ENCODE results near the gene SKAP1.

Gene SKAP1

DNA sequence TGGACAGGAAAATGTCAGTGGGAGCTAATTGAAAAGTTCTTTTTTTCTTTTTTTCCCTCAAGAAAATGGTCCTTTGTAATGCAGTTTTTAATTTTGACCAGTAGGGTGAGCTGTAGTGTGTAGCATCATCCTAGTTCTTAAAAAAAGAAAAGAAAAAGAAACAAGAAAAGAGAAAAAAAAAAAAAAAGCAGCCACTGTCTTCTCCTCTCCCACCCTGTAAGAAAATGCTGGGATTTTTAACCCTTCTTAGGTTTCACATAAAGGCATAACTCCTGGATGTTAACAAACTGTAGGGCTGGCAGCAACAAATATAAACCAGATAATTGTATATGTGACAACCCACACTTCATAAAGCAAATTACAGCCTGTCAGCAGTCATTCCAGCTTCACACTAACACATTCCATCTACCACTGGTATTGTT is 78.1 kb downstream of the SKAP1 start:
- Histone ChIP-seq H3K4me3 (ENCODE audit: low read length) (no peak overlapping the region), H3F3A (ENCODE audit: insufficient read depth, low read length) (no peaks in the 10 kb centered on the region), H3K9me3 (replicated peaks; ENCODE audit: insufficient read depth, low read length) (no peaks in the 10 kb centered on the region), H3K4me1 (ENCODE audit: low read length) (no peaks in the 10 kb centered on the region), H3K4me2 (ENCODE audit: low read depth, low read length) (no peak overlapping the region), H3K79me2 (ENCODE audit: low read length) (no peaks in the 10 kb centered on the region), H3K27ac (ENCODE audit: low read length) (no peak overlapping the region), H3K9ac (ENCODE audit: low read length) (no peak overlapping the region), H2AFZ (ENCODE audit: low read length) (no peak overlapping the region), H4K20me1 (ENCODE audit: insufficient read depth, low read length) (no peaks in the 10 kb centered on the region), H3K9me2 (replicated peaks; ENCODE audit: insufficient read depth, low read length) (no peaks in the 10 kb centered on the region), H3K27me3 (replicated peaks; ENCODE audit: insufficient read depth, low read length) (no peaks in the 10 kb centered on the region), H3K36me3 (replicated peaks; ENCODE audit: insufficient read depth, low read length) (no peaks in the 10 kb centered on the region)
- DNase-seq, result peak; percentile 47
- TF ChIP-seq EZH2phosphoT487 (IDR thresholded peaks at IDR 0.05; ENCODE audit: low read length), result no peak
- TF ChIP-seq, protein P1, sequence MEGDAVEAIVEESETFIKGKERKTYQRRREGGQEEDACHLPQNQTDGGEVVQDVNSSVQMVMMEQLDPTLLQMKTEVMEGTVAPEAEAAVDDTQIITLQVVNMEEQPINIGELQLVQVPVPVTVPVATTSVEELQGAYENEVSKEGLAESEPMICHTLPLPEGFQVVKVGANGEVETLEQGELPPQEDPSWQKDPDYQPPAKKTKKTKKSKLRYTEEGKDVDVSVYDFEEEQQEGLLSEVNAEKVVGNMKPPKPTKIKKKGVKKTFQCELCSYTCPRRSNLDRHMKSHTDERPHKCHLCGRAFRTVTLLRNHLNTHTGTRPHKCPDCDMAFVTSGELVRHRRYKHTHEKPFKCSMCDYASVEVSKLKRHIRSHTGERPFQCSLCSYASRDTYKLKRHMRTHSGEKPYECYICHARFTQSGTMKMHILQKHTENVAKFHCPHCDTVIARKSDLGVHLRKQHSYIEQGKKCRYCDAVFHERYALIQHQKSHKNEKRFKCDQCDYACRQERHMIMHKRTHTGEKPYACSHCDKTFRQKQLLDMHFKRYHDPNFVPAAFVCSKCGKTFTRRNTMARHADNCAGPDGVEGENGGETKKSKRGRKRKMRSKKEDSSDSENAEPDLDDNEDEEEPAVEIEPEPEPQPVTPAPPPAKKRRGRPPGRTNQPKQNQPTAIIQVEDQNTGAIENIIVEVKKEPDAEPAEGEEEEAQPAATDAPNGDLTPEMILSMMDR (IDR thresholded peaks at IDR 0.05; ENCODE audit: low read length), result peak; percentile 66

DNA sequence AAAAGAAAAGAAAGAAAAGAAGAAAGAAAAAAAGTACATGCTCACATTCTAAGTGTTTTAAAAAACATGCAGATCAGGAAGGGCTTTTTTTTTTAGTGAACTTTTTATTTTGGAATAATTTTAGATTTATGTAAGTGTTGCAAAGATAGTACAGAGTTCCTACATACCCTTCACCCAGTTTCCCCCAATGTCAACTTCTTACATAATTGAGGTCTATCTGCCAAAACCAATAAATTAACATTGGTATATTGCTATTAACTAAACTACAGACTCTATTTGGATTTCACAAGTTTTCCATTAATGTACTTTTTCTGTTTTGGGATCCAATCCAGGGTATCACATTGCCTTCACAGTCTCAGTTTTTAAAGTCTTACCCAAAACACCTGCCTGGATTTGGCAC is 81.7 kb downstream of the SKAP1 start:
- Histone ChIP-seq H3F3A (ENCODE audit: insufficient read depth, low read length) (no peaks in the 10 kb centered on the region), H3K36me3 (replicated peaks; ENCODE audit: insufficient read depth, low read length) (no peaks in the 10 kb centered on the region), H3K27ac (ENCODE audit: low read length) (no peak overlapping the region), H3K79me2 (ENCODE audit: low read length) (no peaks in the 10 kb centered on the region), H3K9me3 (replicated peaks; ENCODE audit: insufficient read depth, low read length) (no peaks in the 10 kb centered on the region), H4K20me1 (ENCODE audit: insufficient read depth, low read length) (no peaks in the 10 kb centered on the region), H3K9me2 (replicated peaks; ENCODE audit: insufficient read depth, low read length) (no peaks in the 10 kb centered on the region), H3K4me3 (ENCODE audit: low read length) (no peak overlapping the region), H2AFZ (ENCODE audit: low read length) (no peak overlapping the region), H3K4me1 (ENCODE audit: low read length) (no peaks in the 10 kb centered on the region), H3K9ac (ENCODE audit: low read length) (no peak overlapping the region), H3K4me2 (ENCODE audit: low read depth, low read length) (no peak overlapping the region), H3K27me3 (replicated peaks; ENCODE audit: insufficient read depth, low read length) (no peaks in the 10 kb centered on the region)
- DNase-seq, result no peak
- TF ChIP-seq, protein P1 (IDR thresholded peaks at IDR 0.05; ENCODE audit: low read length), result no peak
- TF ChIP-seq EZH2 (optimal IDR thresholded peaks at IDR 0.05; ENCODE audit: low read depth, low read length) (no peak), EZH2phosphoT487 (IDR thresholded peaks at IDR 0.05; ENCODE audit: low read length) (no peak)

DNA sequence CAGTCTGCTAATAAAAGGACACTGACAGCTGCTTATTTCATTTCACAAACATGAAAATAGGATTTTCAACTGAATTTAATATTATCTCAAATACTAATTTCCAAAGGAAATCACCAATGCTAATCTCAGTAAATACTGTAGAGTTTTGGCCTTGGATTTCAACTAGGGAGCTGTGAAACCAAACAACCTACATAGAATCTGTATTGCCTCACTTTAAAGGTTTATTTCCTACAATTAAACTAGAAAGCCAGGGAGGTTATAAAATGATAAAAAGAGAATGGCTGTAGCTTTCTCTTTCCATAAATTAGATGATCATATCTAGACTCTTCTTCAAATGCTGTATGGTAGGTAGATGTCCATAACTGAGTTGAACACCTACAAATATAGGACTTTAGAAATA is 82.8 kb downstream of the SKAP1 start:
- no peak overlapping the region for H3K4me2 ChIP-seq (ENCODE audit: low read depth, low read length)
- H3K4me3 ChIP-seq (ENCODE audit: low read length), result no peak overlapping the region
- TF ChIP-seq EZH2phosphoT487 (IDR thresholded peaks at IDR 0.05; ENCODE audit: low read length) (no peak), EZH2 (optimal IDR thresholded peaks at IDR 0.05; ENCODE audit: low read depth, low read length) (no peak)
- TF ChIP-seq, protein P1 (IDR thresholded peaks at IDR 0.05; ENCODE audit: low read length), result no peak
- no peaks in the 10 kb centered on the region for H3F3A ChIP-seq (ENCODE audit: insufficient read depth, low read length)
- H3K4me1 ChIP-seq (ENCODE audit: low read length), result no peaks in the 10 kb centered on the region
- H3K9me3 ChIP-seq (replicated peaks; ENCODE audit: insufficient read depth, low read length), result no peaks in the 10 kb centered on the region
- H3K9me2 ChIP-seq (replicated peaks; ENCODE audit: insufficient read depth, low read length), result no peaks in the 10 kb centered on the region
- no peak for DNase-seq
- no peaks in the 10 kb centered on the region for H3K27me3 ChIP-seq (replicated peaks; ENCODE audit: insufficient read depth, low read length)
- H3K79me2 ChIP-seq (ENCODE audit: low read length), result no peaks in the 10 kb centered on the region
- H3K36me3 ChIP-seq (replicated peaks; ENCODE audit: insufficient read depth, low read length), result no peaks in the 10 kb centered on the region
- no peak overlapping the region for H3K27ac ChIP-seq (ENCODE audit: low read length)
- no peak overlapping the region for H3K9ac ChIP-seq (ENCODE audit: low read length)
- no peaks in the 10 kb centered on the region for H4K20me1 ChIP-seq (ENCODE audit: insufficient read depth, low read length)
- H2AFZ ChIP-seq (ENCODE audit: low read length), result no peak overlapping the region
